Gastrocnemius medialis (tissue), 4 donors: ENCODE data around the gene C1orf232. TPM values are rescaled to one million over a fixed set of nuclear protein-coding genes. Genes with fewer than 3 reads are reported as not detected.
A peak's percentile ranks its signal among the peaks of the same experiment; 100 is the strongest.

Experiments
- ATAC-seq, 2 donors: fragments of 150-250 bp; one replicate each; pipeline ENCODE4 v1.9.1; 2016
- DNase-seq, 2 donors: peaks; one replicate each; pipeline ENCODE4 v3.0.0-alpha.2; 2019
- H3K27ac ChIP-seq, 4 donors: fragments of 200-600 bp; sonication (generic); 1 replicate in 1 of 4; 2 replicates in 3 of 4; pipeline ENCODE4 v1.5.1; 2016 to 2018; ENCODE audit warnings: mild to moderate bottlenecking in 2 of 4, moderate library complexity in 1 of 4
- H3K27me3 ChIP-seq, 3 donors: fragments of 200-600 bp; sonication (generic) in 2 of 3; 1 replicate in 1 of 3; 2 replicates in 2 of 3; pipeline versions ENCODE4 v1.5.1 to v1.6.0; 2016 to 2019; ENCODE audit warnings: mild to moderate bottlenecking in 1 of 3, moderate library complexity in 1 of 3
- H3K36me3 ChIP-seq, 2 donors: fragments of 200-600 bp; sonication (generic) in 1 of 2; one replicate each; pipeline ENCODE4 v1.5.1; 2017 to 2018
- H3K4me1 ChIP-seq, 2 donors: fragments of 200-600 bp; sonication (generic) in 1 of 2; one replicate each; pipeline ENCODE4 v1.5.1; 2016 to 2017; ENCODE audit warnings: mild to moderate bottlenecking in 2 of 2
- H3K4me3 ChIP-seq, 4 donors: fragments of 200-600 bp; sonication (generic) in 3 of 4; 1 replicate in 1 of 4; 2 replicates in 3 of 4; pipeline ENCODE4 v1.5.1; 2016 to 2019; ENCODE audit warnings: mild to moderate bottlenecking in 2 of 4
- H3K9me3 ChIP-seq, 3 donors: fragments of 200-600 bp; sonication (generic) in 2 of 3; 1 replicate in 1 of 3; 2 replicates in 2 of 3; pipeline ENCODE4 v1.5.1; 2016 to 2019
- POLR2A ChIP-seq, 2 donors: fragments of 450-650 bp; IDR thresholded peaks; one replicate each; pipeline ENCODE4 v1.6.1; 2017; ENCODE audit warnings: antibody characterized with exemption in 2 of 2, mild to moderate bottlenecking in 2 of 2, moderate library complexity in 2 of 2
- in situ Hi-C, 4 donors: fragments of 200-750 bp; cut with MboI; loops; one replicate each; pipeline versions ENCODE4 v1.15.0 to v1.8.0; 2017; ENCODE audit warnings: low sequenced_read_pairs in 4 of 4
- intact Hi-C: fragments of 100-400 bp; cut with DNase I; formaldehyde crosslinking; loops from one replicate; pipeline ENCODE4 v1.15.1; 2023; ENCODE audit warnings: low total_unique reads
- total RNA-seq, 4 donors: library from RNA; depleted of rRNA; stranded (reverse); fragments of >200 nt; gene quantifications; one replicate each; pipeline versions ENCODE4 v1.1.0 to v1.2.3, GENCODE V29; 2016
- TF ChIP-seq, protein P1 (sequence below), 5 experiments: fragments of 450-650 bp in 3 of 5; fragments of 200-600 bp in 2 of 5; sonication (generic) in 2 of 5; IDR thresholded peaks in 4 of 5; conservative IDR thresholded peaks in 1 of 5; 1 replicate in 4 of 5; 2 replicates in 1 of 5; pipeline ENCODE4 v1.5.1; 2016 to 2019; ENCODE audit warnings: antibody characterized with exemption in 5 of 5, mild to moderate bottlenecking in 3 of 5, moderate library complexity in 3 of 5

The C1orf232 gene
- total RNA-seq, 4 donors from 2014 or later: not detected

DNA sequence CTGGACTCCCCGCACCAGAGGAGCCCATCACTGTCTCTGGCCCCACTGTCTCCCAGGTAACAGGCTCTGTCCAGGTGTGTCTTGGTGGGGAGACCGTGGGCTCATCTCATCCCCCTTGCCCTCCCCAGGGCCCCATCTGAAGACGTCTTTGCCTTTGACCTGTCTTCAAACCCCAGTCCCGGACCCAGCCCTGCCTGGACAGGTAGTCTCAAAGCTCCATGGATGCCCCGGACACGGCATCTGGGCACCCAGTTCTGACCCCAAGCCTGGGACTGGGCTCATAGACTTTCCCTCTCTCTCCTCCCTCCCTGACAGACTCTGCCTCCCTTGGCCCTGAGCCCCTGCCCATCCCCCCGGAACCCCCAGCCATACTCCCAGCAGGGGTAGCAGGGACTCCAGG, 15.3 kb upstream of the C1orf232 start:
- ATAC-seq (no peak), DNase-seq (no peak)
- H3K9me3 ChIP-seq: no peaks in the 10 kb centered on the region
- no peak for TF ChIP-seq POLR2A (IDR thresholded peaks at IDR 0.05)
- TF ChIP-seq, protein P1, sequence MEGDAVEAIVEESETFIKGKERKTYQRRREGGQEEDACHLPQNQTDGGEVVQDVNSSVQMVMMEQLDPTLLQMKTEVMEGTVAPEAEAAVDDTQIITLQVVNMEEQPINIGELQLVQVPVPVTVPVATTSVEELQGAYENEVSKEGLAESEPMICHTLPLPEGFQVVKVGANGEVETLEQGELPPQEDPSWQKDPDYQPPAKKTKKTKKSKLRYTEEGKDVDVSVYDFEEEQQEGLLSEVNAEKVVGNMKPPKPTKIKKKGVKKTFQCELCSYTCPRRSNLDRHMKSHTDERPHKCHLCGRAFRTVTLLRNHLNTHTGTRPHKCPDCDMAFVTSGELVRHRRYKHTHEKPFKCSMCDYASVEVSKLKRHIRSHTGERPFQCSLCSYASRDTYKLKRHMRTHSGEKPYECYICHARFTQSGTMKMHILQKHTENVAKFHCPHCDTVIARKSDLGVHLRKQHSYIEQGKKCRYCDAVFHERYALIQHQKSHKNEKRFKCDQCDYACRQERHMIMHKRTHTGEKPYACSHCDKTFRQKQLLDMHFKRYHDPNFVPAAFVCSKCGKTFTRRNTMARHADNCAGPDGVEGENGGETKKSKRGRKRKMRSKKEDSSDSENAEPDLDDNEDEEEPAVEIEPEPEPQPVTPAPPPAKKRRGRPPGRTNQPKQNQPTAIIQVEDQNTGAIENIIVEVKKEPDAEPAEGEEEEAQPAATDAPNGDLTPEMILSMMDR (IDR thresholded peaks at IDR 0.05 in 4 of 5, conservative IDR thresholded peaks at IDR 0.05 in 1 of 5): no peak
- H3K4me3 ChIP-seq: no peak overlapping the region
- H3K27me3 ChIP-seq: no peaks in the 10 kb centered on the region
- in situ Hi-C loops (no loop called here), intact Hi-C loops (loop anchor here (5.0 kb wide), 1 partner anchor 93 kb away; no protein-coding TSS in a partner anchor)
- H3K4me1 ChIP-seq: peaks cover 26 to 35% of the 10 kb centered on the region in 2 donors
- peaks cover 0 to 45% of the 10 kb centered on the region in 2 donors for H3K36me3 ChIP-seq
- H3K27ac ChIP-seq: peak overlapping the region; percentile 94 to 98 (median 96)

DNA sequence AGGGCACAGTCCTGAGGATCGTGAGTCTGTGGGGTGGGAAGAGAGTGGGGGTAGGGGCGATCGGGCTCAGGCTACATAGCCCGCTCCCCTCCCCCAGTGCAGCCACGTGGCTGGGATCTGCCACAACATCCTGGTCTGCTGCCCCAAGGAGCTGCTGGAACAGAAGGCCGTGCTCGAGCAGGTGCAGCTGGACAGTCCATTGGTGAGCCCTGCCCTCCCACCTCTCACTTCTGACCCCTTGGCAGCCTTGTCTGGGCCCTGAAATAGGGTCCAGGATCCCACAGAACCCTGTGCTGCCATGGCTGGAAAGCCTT, 13.6 kb upstream of the C1orf232 start:
- in situ Hi-C loops: no loop called here
- Histone ChIP-seq H3K27me3 (no peaks in the 10 kb centered on the region), H3K36me3 (peaks cover 0 to 29% of the 10 kb centered on the region in 2 donors), H3K27ac (peak overlapping the region; percentile 94 to 98 (median 96)), H3K4me3 (peak overlapping the region; percentile 38 to 52 (median 45)), H3K9me3 (no peaks in the 10 kb centered on the region), H3K4me1 (peaks cover 26 to 35% of the 10 kb centered on the region in 2 donors)
- intact Hi-C loops: loop anchor here (2.0 to 5.0 kb wide), 3 partner anchors 50 to 95 kb away; no protein-coding TSS in a partner anchor
- peak; percentile 75 to 78 for ATAC-seq
- DNase-seq: peak; percentile 85 to 93
- TF ChIP-seq, protein P1 (IDR thresholded peaks at IDR 0.05 in 4 of 5, conservative IDR thresholded peaks at IDR 0.05 in 1 of 5): no peak
- TF ChIP-seq POLR2A (IDR thresholded peaks at IDR 0.05): no peak

DNA sequence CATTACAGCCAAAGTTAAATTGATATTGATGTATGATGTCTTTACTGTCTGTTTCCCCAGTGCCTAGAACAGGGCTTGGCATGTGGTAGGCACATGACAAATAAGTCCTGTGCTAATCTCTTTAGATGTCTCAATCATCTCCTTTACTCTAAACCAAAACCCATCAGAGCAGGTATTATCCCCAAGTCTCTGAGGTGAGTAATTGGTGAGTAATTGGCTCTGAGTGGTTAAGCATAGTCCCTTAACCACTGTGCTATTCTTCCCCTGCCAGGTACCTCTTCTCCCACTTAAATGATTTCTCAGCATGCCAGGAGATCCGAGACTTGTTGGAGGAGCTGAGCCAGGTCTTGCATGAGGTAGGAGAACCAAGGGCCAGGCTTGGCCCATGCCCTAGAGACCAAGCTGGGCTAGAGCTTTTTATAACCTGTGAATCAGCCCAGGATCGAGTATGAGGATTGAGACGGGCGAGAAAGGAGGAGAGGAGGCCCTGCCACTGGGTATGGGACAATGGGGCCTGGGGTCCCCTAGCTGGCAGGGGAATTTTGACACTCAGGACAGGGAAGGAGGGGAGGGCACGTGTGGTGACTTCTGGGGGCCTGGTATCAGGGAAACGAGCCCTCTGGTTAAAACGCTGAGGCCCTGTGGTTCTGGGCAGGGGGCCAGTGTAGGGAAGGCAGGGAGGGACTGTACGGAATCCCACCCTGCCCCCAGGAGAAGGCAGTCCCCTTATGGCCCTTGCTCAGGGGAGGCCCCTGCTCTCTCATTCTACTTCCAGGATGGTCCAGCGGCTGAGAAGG, 13.0 kb upstream of the C1orf232 start:
- peak overlapping the region; percentile 94 to 98 (median 96) for H3K27ac ChIP-seq

DNA sequence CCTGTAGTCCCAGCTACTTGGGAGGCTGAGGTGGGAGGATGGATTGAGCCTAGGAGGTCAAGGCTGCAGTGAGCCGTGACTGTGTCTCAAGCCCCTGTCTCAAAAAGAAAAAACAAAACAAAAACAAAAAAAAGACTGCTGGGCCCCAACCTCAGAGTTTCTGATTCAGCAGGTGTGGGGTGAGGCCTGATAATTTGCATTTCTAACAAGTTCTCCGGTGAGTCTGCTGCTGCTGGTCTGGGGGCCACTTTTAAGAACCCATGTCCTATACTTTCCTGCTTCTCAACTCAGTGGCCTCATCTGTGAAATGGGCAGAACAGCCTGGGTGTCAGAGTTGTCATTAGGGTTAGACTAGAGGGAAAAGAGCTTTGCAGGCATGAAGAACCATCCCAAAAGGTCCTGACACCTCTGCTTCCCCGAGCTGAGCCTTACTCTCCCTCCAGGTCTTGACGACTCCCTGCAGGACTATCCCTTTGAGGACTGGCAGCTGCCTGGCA, 11.3 kb upstream of the C1orf232 start:
- in situ Hi-C loops (no loop called here), intact Hi-C loops (loop anchor here (5.0 kb wide), 1 partner anchor 97 kb away; no protein-coding TSS in a partner anchor)
- peak overlapping the region in 3 of 4 donors; percentile 94 to 98 (median 98) for H3K27ac ChIP-seq
- peaks cover 0 to 11% of the 10 kb centered on the region in 2 donors for H3K36me3 ChIP-seq
- no peaks in the 10 kb centered on the region for H3K27me3 ChIP-seq
- no peak for TF ChIP-seq POLR2A (IDR thresholded peaks at IDR 0.05)
- TF ChIP-seq, protein P1 (IDR thresholded peaks at IDR 0.05 in 4 of 5, conservative IDR thresholded peaks at IDR 0.05 in 1 of 5): no peak
- peaks cover 26 to 35% of the 10 kb centered on the region in 2 donors for H3K4me1 ChIP-seq
- DNase-seq (no peak), ATAC-seq (no peak)
- no peaks in the 10 kb centered on the region for H3K9me3 ChIP-seq
- H3K4me3 ChIP-seq: no peak overlapping the region

More for the DNA sequence above, 13.0 kb upstream of the C1orf232 start:
- in situ Hi-C loops: no loop called here
- Histone ChIP-seq H3K9me3 (no peaks in the 10 kb centered on the region), H3K4me3 (peak overlapping the region; percentile 38 to 52 (median 45)), H3K4me1 (peaks cover 26 to 35% of the 10 kb centered on the region in 2 donors), H3K36me3 (peaks cover 0 to 24% of the 10 kb centered on the region in 2 donors), H3K27me3 (no peaks in the 10 kb centered on the region)
- intact Hi-C loops: loop anchor here (2.0 to 5.0 kb wide), 3 partner anchors 51 to 96 kb away; no protein-coding TSS in a partner anchor
- peak; percentile 94 to 96 for ATAC-seq
- peak; percentile 40 to 55 for TF ChIP-seq POLR2A (IDR thresholded peaks at IDR 0.05)
- TF ChIP-seq, protein P1 (IDR thresholded peaks at IDR 0.05 in 4 of 5, conservative IDR thresholded peaks at IDR 0.05 in 1 of 5): no peak
- peak; percentile 85 to 95 for DNase-seq
